Bronchial epithelial cell (primary cell): Measurements from ENCODE around the gene FRG1. TPM values are rescaled to one million over a fixed set of nuclear protein-coding genes. Genes with fewer than 3 reads are reported as not detected.
"Not testable (repeated sequence)": the region's sequence is repeated elsewhere in the genome, so short reads cannot be mapped to it uniquely, and the experiment has no call there.

ENCODE experiments used
- DNase-seq: peaks from one replicate; pipeline ENCODE4 v3.0.0-alpha.2; 2010; ENCODE audit warnings: low read depth
- FAIRE-seq: peaks from 2 replicates; lab custom pipeline; 2011; peaks lifted over from hg19 to GRCh38; lab: Jason Lieb, UNC
- H3K27me3 ChIP-seq: 2 replicates; pipeline ENCODE4 v1.5.1; 2011; ENCODE audit warnings: low read length; ENCODE audit not compliant: control insufficient read depth, insufficient read depth
- H3K36me3 ChIP-seq: 2 replicates; pipeline ENCODE4 v1.5.1; 2011; ENCODE audit warnings: low read length; ENCODE audit not compliant: control insufficient read depth, insufficient read depth
- H3K4me3 ChIP-seq: 2 replicates; pipeline ENCODE4 v1.5.1; 2011; ENCODE audit warnings: mild to moderate bottlenecking, low read depth, low read length, control low read depth
- total RNA-seq: library from RNA; depleted of rRNA; stranded (reverse); fragments of >200 nt; gene quantifications from 2 replicates; pipeline ENCODE4 v1.2.1, GENCODE V29; 2014
- TF ChIP-seq, protein P1 (sequence below): IDR thresholded peaks from 2 replicates; pipeline ENCODE4 v1.5.1; 2011; ENCODE audit warnings: mild to moderate bottlenecking, moderate library complexity, low read length, control low read depth, inconsistent platforms; ENCODE audit not compliant: insufficient read depth, severe bottlenecking

Gene FRG1
- total RNA-seq, result 23.9 and 26.3 TPM in 2 replicates

DNA sequence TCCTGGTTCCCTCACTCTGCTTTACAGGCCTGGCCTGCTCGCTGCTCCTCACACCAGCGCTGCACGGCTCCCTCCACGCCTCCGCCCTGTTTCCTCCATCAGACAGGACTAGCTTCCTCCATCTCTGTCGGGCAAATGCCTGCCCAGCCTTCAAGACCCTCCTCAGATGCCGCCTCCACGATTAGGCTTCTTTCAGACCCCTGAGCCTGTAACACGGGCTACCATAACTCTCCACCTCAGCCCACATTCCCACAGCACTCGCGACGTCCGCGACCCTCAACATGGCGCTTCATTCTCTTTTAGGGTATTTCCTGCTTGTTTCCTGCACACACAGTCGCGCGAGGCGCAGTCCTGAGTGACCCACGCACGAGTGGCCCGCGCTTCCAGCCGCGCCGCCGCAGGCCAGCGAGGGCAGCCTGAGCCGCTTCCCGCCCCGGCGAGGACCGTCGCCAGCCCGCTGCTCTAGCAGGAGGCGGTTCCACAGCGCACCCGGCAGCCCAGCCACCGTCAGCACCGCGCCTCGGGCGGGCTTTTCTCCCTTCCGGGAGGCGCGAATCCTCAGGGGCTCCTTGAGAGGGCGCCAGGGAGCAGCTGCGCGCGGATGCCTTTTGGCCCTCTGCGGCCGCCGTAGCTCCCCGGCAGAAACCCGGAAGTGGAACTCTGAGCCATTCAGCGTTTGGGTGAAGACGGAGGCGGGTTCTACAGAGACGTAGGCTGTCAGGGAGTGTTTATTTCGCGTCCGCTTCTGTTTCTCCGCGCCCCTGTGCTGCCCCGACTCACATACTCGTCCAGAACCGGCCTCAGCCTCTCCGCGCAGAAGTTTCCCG, at the start of gene FRG1:
TSS of gene FRG1 (plus strand) at position 695 of the 827 bp plus-strand sequence. CDS start 138 bp downstream, outside the sequence.
- Histone ChIP-seq H3K27me3 (no peaks in the 10 kb centered on the region), H3K4me3 (peak within 1 kb of the TSS; percentile 91), H3K36me3 (no peaks in the 10 kb centered on the region)
- FAIRE-seq (no peak), DNase-seq (peak; percentile 81)
- TF ChIP-seq, protein P1, sequence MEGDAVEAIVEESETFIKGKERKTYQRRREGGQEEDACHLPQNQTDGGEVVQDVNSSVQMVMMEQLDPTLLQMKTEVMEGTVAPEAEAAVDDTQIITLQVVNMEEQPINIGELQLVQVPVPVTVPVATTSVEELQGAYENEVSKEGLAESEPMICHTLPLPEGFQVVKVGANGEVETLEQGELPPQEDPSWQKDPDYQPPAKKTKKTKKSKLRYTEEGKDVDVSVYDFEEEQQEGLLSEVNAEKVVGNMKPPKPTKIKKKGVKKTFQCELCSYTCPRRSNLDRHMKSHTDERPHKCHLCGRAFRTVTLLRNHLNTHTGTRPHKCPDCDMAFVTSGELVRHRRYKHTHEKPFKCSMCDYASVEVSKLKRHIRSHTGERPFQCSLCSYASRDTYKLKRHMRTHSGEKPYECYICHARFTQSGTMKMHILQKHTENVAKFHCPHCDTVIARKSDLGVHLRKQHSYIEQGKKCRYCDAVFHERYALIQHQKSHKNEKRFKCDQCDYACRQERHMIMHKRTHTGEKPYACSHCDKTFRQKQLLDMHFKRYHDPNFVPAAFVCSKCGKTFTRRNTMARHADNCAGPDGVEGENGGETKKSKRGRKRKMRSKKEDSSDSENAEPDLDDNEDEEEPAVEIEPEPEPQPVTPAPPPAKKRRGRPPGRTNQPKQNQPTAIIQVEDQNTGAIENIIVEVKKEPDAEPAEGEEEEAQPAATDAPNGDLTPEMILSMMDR, result peak; percentile 98

GRCh38 chr4:189897667-189898066, 43.0 kb upstream of the FRG1 start:
- no peaks in the 10 kb centered on the region for H3K27me3 ChIP-seq
- H3K4me3 ChIP-seq, result no peak overlapping the region
- DNase-seq, result no peak
- TF ChIP-seq, protein P1, result no peak
- H3K36me3 ChIP-seq, result no peaks in the 10 kb centered on the region
- FAIRE-seq, result no peak

- H3K4me3 ChIP-seq, DNase-seq, H3K36me3 ChIP-seq, FAIRE-seq, H3K27me3 ChIP-seq: not testable (repeated sequence)
These were observed 41.1 kb upstream of the FRG1 start for GRCh38 chr4:189899481-189900015.

DNA sequence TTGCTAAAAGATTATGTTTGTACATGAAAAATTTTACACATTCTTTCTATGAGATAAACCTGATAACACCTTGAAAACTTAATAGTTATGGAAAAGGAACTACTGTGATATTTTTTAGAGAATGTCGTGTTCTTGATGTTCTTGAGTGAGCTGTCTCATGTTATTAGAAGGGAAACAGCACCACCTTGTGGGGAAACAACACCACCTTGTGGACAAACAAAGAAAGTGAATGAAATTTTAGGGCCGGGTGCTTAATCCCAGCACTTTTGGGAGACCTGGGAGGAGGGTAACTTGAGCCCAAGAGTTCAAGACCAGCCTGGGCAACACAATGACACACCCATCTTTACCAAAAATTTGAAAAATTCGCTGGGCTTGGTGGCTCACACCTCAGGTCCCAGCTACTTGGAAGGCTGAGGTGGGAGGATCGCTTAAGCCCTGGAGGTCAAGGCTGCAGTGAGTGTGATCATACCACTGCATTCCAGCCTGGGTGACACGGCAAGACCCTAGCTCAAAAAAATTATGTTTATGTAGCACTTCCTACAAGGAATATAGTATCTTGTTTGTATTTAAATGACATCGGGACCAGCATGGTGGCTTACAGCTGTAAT, 36.1 kb upstream of the FRG1 start:
- H3K4me3 ChIP-seq, H3K27me3 ChIP-seq, FAIRE-seq, H3K36me3 ChIP-seq: not testable (repeated sequence)
- TF ChIP-seq, protein P1, result peak; percentile 58
- DNase-seq, result peak; percentile 52

GRCh38 chr4:189912170-189912569, 28.5 kb upstream of the FRG1 start:
- Histone ChIP-seq H3K4me3 (no peak overlapping the region), H3K27me3 (no peaks in the 10 kb centered on the region), H3K36me3 (no peaks in the 10 kb centered on the region)
- no peak for FAIRE-seq
- TF ChIP-seq, protein P1, result peak; percentile 52
- peak; percentile 1 for DNase-seq
